HEK293 (cell line): ENCODE data around the gene RHBDD1.

Experiments used
- CTCF ChIA-PET: fragments of 350-600 bp; formaldehyde crosslinking; extraction: SDS; loops from one replicate; lab custom pipeline; 2021; ENCODE audit warnings: antibody characterized with exemption; lab: Yijun Ruan, JAX
- POLR2A ChIA-PET: fragments of 300-600 bp; formaldehyde crosslinking; extraction: SDS; loops from one replicate; lab custom pipeline; 2020; ENCODE audit warnings: antibody characterized with exemption, inconsistent platforms; lab: Yijun Ruan, JAX
- H3K27ac ChIP-seq: fragments of 200-500 bp; sonication (Bioruptor generic); 2 replicates; pipeline ENCODE4 v1.5.1; 2014; ENCODE audit warnings: low read depth, low read length, control low read depth, inconsistent platforms; ENCODE audit errors: extremely low read depth
- H3K36me3 ChIP-seq, 2 experiments: fragments of 200-500 bp in 1 of 2; sonication (Bioruptor generic) in 1 of 2; 1 replicate in 1 of 2; 2 replicates in 1 of 2; pipeline ENCODE4 v1.5.1; 2014 to 2017; ENCODE audit warnings: inconsistent platforms in 2 of 2, low read length in 2 of 2; ENCODE audit not compliant: control insufficient read depth in 2 of 2, insufficient read depth in 1 of 2
- H3K4me1 ChIP-seq: fragments of 200-500 bp; sonication (Bioruptor generic); 2 replicates; pipeline ENCODE4 v1.5.1; 2014; ENCODE audit warnings: mild to moderate bottlenecking, low read length, inconsistent platforms; ENCODE audit not compliant: control insufficient read depth, insufficient read depth
- H3K4me3 ChIP-seq: 2 replicates; pipeline ENCODE4 v1.5.1; 2011; ENCODE audit warnings: low read depth, mild to moderate bottlenecking, control low read depth, low read length, moderate library complexity
- H3K9me3 ChIP-seq: fragments of 200-500 bp; sonication (Bioruptor generic); 2 replicates; pipeline ENCODE4 v1.5.1; 2014; ENCODE audit warnings: low read depth, low read length, inconsistent platforms; ENCODE audit not compliant: control insufficient read depth, insufficient read depth
- EGR2 ChIP-seq: fragments of 450-650 bp; formaldehyde crosslinking; IDR thresholded peaks from 2 replicates; pipeline ENCODE4 v1.5.1; 2016; ENCODE audit warnings: low read depth, missing biosample characterization, missing genetic modification characterization
- GLI4 ChIP-seq: fragments of 450-650 bp; formaldehyde crosslinking; IDR thresholded peaks from 2 replicates; pipeline ENCODE4 v1.5.1; 2016; ENCODE audit warnings: missing biosample characterization, missing genetic modification characterization
- KLF9 ChIP-seq: fragments of 450-650 bp; formaldehyde crosslinking; IDR thresholded peaks from 2 replicates; pipeline ENCODE4 v1.5.1; 2016; ENCODE audit warnings: missing biosample characterization, missing genetic modification characterization, low read depth
- SALL2 ChIP-seq: fragments of 450-650 bp; formaldehyde crosslinking; IDR thresholded peaks from 2 replicates; pipeline ENCODE4 v1.5.0; 2017; ENCODE audit warnings: missing biosample characterization, mild to moderate bottlenecking, missing genetic modification characterization, borderline replicate concordance
- WT1 ChIP-seq: fragments of 450-650 bp; formaldehyde crosslinking; IDR thresholded peaks from 2 replicates; pipeline ENCODE4 v1.5.1; 2016; ENCODE audit warnings: missing biosample characterization, missing genetic modification characterization
- ZBTB1 ChIP-seq: fragments of 450-650 bp; formaldehyde crosslinking; IDR thresholded peaks from 2 replicates; pipeline ENCODE4 v1.5.1; 2016; ENCODE audit warnings: missing biosample characterization, missing genetic modification characterization
- ZBTB10 ChIP-seq: fragments of 450-650 bp; formaldehyde crosslinking; IDR thresholded peaks from 2 replicates; pipeline ENCODE4 v1.5.1; 2016; ENCODE audit warnings: missing biosample characterization, missing genetic modification characterization
- ZBTB48 ChIP-seq: fragments of 450-650 bp; formaldehyde crosslinking; IDR thresholded peaks from 2 replicates; pipeline ENCODE4 v1.5.1; 2016; ENCODE audit warnings: missing biosample characterization, missing genetic modification characterization
- ZFHX2 ChIP-seq: fragments of 450-650 bp; formaldehyde crosslinking; conservative IDR thresholded peaks from 2 replicates; pipeline ENCODE4 v1.5.1; 2016; ENCODE audit warnings: missing biosample characterization, missing genetic modification characterization
- ZIC2 ChIP-seq: fragments of 450-650 bp; formaldehyde crosslinking; IDR thresholded peaks from 2 replicates; pipeline ENCODE4 v1.5.1; 2016; ENCODE audit warnings: missing biosample characterization, missing genetic modification characterization
- ZNF114 ChIP-seq: fragments of 450-650 bp; formaldehyde crosslinking; IDR thresholded peaks from 2 replicates; pipeline ENCODE4 v1.5.0; 2017; ENCODE audit warnings: missing biosample characterization, missing genetic modification characterization
- ZNF146 ChIP-seq: fragments of 450-650 bp; formaldehyde crosslinking; IDR thresholded peaks from 2 replicates; pipeline ENCODE4 v1.5.1; 2016; ENCODE audit warnings: missing biosample characterization, missing genetic modification characterization
- ZNF169 ChIP-seq: fragments of 450-650 bp; formaldehyde crosslinking; IDR thresholded peaks from 2 replicates; pipeline ENCODE4 v1.5.1; 2016; ENCODE audit warnings: missing biosample characterization, missing genetic modification characterization
- ZNF280C ChIP-seq: fragments of 450-650 bp; formaldehyde crosslinking; IDR thresholded peaks from 2 replicates; pipeline ENCODE4 v1.5.1; 2016; ENCODE audit warnings: missing biosample characterization, missing genetic modification characterization
- ZNF292 ChIP-seq: fragments of 450-650 bp; formaldehyde crosslinking; IDR thresholded peaks from 2 replicates; pipeline ENCODE4 v1.5.1; 2016; ENCODE audit warnings: low read depth, missing biosample characterization, missing genetic modification characterization, borderline replicate concordance
- ZNF350 ChIP-seq: fragments of 450-650 bp; formaldehyde crosslinking; IDR thresholded peaks from 2 replicates; pipeline ENCODE4 v1.5.0; 2017; ENCODE audit warnings: missing biosample characterization, mild to moderate bottlenecking, missing genetic modification characterization
- ZNF433 ChIP-seq: fragments of 450-650 bp; formaldehyde crosslinking; IDR thresholded peaks from 2 replicates; pipeline ENCODE4 v1.5.1; 2016; ENCODE audit warnings: missing biosample characterization, missing genetic modification characterization, low read depth
- ZNF510 ChIP-seq: fragments of 450-650 bp; formaldehyde crosslinking; IDR thresholded peaks from 2 replicates; pipeline ENCODE4 v1.5.1; 2018; ENCODE audit warnings: mild to moderate bottlenecking, missing genetic modification characterization, missing biosample characterization; ENCODE audit not compliant: insufficient replicate concordance

RHBDD1 gene

GRCh38 chr2:226799211-226799975, 36.5 kb upstream of the RHBDD1 start, which contains the start of gene IRS1 (continued):
- TF ChIP-seq ZNF114 (tag by site-specific recombination) (no peak), ZBTB48 (tag by site-specific recombination) (no peak), KLF9 (peak; percentile 24; the same call in 1 of the 2 replicates), ZNF146 (tag by site-specific recombination) (no peak), ZBTB10 (tag by site-specific recombination) (no peak)

GRCh38 chr2:226799976-226800940, 35.6 kb upstream of the RHBDD1 start:
- Histone ChIP-seq H3K27ac (peak overlapping the region; percentile 97; the same call in 1 of the 2 replicates), H3K4me3 (peak overlapping the region; percentile 69), H3K9me3 (no peaks in the 10 kb centered on the region), H3K36me3 (peaks cover 0 to 30% of the 10 kb centered on the region in 2 experiments; a peak in 1 of 3 replicates), H3K4me1 (peaks cover 1% of the 10 kb centered on the region; the same call in 1 of the 2 replicates)
- CTCF ChIA-PET, result interaction anchor here (0.6 to 1.8 kb wide), 16 partner anchors 19 to 1131 kb away, joined by 3 to 9 read pairs (median 4); no protein-coding TSS in a partner anchor
- POLR2A ChIA-PET, result interaction anchor here (1.2 to 2.0 kb wide), 3 partner anchors 113 to 685 kb away, joined by 3 to 4 read pairs (median 3); no protein-coding TSS in a partner anchor
- TF ChIP-seq ZIC2 (tag by site-specific recombination), result peak; percentile 23; the same call in 1 of the 2 replicates
- TF ChIP-seq ZNF433 (tag by site-specific recombination), result no peak
- TF ChIP-seq, all 188 proteins: peak for 1

- Histone ChIP-seq H3K27ac (0 out of 2 replicates have a peak overlapping the region, but pooled peaks have one; percentile 97), H3K4me3 (no peak overlapping the region), H3K9me3 (no peaks in the 10 kb centered on the region), H3K36me3 (peaks cover 0 to 21% of the 10 kb centered on the region in 2 experiments; a peak in 1 of 3 replicates), H3K4me1 (no peaks in the 10 kb centered on the region; the same call in 1 of the 2 replicates)
- TF ChIP-seq ZBTB1, result no peak
- no peak for TF ChIP-seq ZNF292
- no peak for TF ChIP-seq SALL2 (tag by site-specific recombination)
- no peak for TF ChIP-seq GLI4 (tag by site-specific recombination)
- no peak for TF ChIP-seq EGR2 (tag by site-specific recombination)
- TF ChIP-seq ZFHX2 (tag by site-specific recombination), result no peak
- no peak for TF ChIP-seq ZNF350 (tag by site-specific recombination)
- TF ChIP-seq ZNF510, result no peak
- TF ChIP-seq ZNF169 (tag by site-specific recombination), result no peak
- TF ChIP-seq WT1 (tag by site-specific recombination), result no peak
- TF ChIP-seq ZNF280C (tag by site-specific recombination), result no peak
- ChIA-PET POLR2A (no interaction called here), CTCF (interaction anchor here (0.6 to 2.3 kb wide), 19 partner anchors 10 to 1139 kb away, joined by 3 to 11 read pairs (median 4); no protein-coding TSS in a partner anchor)
These were observed 34.7 kb upstream of the RHBDD1 start for GRCh38 chr2:226800941-226801784.
